Peyer's patch (tissue), 4 donors: ENCODE results near the gene KAT2A.

Experiments
- CTCF ChIP-seq, 6 experiments: fragments of 450-650 bp in 4 of 6; fragments of 200-600 bp in 2 of 6; sonication (generic) in 1 of 6; IDR thresholded peaks; one replicate each; pipeline ENCODE4 v1.5.1; 2017 to 2019; ENCODE audit warnings: antibody characterized with exemption in 6 of 6, mild to moderate bottlenecking in 3 of 6, moderate library complexity in 1 of 6
- POLR2A ChIP-seq, 2 donors: fragments of 450-650 bp; IDR thresholded peaks; one replicate each; pipeline ENCODE4 v1.5.1; 2017; ENCODE audit warnings: antibody characterized with exemption in 2 of 2, mild to moderate bottlenecking in 2 of 2, moderate library complexity in 2 of 2

GRCh38 chr17:42109086-42109485, 12.1 kb downstream of the KAT2A start:
- TF ChIP-seq CTCF (IDR thresholded peaks at IDR 0.05) (no peak), POLR2A (IDR thresholded peaks at IDR 0.05) (no peak)
